HG03025 (cell line): ENCODE results near the gene SERPINI2.
A peak's percentile ranks its signal among the peaks of the same experiment; 100 is the strongest.

Experiments used
- ATAC-seq: cut with Tn5 transposase; IDR thresholded peaks from one replicate; pipeline ENCODE4 v1.9.1; 2021; ENCODE audit warnings: mild to moderate bottlenecking, moderate library complexity; ENCODE audit not compliant: unreplicated experiment, low FRiP score

SERPINI2 gene, protein sequence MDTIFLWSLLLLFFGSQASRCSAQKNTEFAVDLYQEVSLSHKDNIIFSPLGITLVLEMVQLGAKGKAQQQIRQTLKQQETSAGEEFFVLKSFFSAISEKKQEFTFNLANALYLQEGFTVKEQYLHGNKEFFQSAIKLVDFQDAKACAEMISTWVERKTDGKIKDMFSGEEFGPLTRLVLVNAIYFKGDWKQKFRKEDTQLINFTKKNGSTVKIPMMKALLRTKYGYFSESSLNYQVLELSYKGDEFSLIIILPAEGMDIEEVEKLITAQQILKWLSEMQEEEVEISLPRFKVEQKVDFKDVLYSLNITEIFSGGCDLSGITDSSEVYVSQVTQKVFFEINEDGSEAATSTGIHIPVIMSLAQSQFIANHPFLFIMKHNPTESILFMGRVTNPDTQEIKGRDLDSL

DNA sequence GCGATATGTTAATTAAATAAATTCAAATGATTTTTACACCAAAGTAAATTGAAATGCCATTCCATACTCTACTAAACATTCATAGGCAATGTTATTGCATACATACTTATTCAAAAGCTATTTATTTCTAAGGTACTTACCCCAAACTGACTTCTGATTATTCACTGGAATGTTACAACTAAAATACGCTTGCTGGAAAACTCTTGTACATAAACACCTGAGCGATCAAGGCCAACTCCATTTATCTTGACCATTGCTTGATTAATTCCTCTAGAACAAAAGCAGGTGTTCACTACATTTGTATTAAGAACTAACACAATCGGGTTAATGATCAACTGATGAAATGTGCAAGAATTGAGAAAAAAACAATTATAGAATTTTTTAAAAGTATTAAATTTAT, at the start of gene SERPINI2:
Gene SERPINI2 (minus strand): TSS at position 180 of the 400 bp plus-strand sequence. CDS start 2,208 bp downstream, outside the sequence.
- no peak for ATAC-seq

DNA sequence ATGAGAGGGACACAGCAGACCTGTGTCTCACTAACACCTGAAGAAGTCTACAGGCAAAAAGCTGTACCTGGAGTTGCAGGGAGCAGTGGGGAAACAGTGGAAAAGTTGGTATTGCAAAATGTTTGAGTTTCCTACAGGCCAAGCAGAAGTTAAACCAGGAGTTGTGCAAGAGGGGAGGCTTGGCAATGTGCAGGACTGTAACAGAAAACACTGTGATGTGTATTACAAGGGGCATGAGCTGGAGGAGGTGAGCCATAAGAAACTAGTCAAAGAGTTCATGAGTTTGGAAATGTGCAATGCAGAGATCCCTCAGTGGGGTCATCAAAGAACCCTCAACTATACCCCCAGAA, 47.1 kb upstream of the SERPINI2 start:
- no peak for ATAC-seq

DNA sequence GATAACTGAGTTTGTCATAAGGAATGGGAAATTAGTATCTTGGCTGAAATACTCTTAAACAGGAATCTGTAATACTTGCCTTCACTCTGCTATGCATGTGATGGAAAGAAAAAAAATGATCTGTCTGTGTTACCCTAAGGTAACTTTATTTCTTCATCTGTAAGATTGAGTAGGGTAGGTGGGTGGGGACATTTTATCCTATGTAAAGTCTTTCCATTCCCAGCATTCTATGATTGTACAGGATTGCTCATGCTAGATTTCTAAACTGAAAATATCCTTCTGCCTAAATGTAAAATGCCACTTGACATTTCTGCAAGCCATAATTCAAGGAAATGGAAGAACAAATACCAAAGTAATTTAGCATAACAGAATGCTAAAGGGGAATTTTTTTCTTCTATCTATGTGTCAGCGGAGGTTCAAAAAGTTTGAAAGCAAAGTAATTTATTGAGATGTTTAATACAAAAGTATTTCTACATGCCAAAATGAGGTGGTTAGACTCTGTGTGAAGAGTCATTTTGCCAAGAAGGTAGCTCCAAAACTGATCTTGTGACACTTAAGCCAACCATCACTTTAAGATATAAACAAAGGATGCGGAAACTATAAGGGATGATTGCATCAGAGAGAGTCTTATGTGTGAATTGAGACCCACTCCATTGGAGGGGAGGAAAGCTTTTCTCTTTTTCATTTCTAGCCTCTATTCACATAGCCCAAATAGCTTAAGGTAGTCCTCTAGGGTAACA, 46.6 kb upstream of the SERPINI2 start:
- ATAC-seq, result no peak

DNA sequence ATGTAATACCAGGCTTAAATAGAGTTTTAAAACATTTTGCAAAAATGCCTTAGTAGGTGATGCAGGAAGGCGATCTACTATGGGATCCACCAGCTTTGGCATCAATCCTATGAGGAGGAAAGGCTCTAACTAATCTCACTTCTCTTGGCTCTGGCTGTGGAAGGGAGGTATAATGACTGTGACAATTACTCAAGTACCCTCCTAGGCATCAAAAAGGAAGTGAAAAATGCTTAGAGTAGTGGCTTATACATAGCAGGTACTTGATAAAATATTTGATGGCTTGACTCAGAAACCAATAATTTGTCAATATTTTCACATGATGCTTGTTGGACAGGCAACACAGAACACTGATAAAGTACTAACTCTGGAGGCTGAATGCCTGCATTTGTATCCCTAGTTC, 34.1 kb upstream of the SERPINI2 start:
- ATAC-seq, result peak; percentile 55

DNA sequence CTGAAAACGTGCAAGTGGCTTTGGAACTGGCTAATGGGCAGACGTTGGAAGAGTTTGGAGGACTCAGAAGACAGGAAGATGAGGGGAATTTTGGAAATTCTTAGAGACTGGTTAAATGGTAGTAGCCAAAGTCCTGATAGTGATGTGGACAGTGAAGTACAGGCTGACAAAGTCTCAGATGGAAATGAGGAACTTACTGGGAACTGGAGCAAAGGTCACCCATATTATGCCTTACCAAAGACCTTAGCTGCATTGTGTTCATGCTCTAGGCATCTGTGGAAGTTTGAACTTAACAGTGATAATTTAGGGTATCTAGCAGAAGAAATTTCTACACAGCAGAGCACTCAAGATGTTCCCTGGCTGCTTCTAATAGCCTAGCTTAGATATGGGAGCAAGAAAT, 28.6 kb upstream of the SERPINI2 start:
- ATAC-seq, result no peak

DNA sequence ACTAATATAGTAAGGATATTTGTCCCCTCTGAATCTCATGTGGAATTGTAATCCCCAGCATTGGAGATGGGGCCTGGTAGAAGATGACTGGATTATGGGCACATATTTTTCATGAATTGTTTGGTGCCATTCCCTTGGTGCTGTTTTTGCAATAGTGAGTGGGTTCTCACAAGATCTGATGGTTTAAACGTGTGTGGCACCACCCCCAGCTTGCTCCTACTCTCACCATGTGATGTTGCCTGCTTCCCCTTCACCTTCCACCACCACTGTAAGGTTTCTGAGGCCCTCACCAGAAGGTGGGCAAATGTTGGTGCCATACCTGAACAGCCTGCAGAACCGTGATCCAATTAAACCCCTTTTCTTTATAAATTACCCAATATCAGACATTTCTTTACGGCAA, 28.1 kb upstream of the SERPINI2 start:
- no peak for ATAC-seq

DNA sequence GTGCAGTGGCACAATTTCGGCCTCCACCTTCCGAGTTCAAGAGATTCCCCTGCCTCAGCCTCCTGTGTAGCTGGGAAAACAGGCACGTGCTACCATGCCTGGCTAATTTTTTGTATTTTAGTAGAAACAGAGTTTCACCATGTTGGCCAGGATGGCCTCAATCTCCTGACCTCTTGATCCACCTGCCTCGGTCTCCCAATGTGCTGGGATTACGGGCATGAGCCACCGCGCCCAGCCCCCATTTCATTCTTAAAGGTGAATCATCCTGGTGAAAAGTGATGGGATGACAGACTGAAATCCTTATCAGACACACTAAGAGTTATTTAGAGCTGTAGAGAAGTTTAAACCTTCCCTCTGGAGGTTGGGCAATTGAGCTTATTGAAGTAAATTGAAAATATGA, 24.1 kb upstream of the SERPINI2 start:
- ATAC-seq, result no peak

DNA sequence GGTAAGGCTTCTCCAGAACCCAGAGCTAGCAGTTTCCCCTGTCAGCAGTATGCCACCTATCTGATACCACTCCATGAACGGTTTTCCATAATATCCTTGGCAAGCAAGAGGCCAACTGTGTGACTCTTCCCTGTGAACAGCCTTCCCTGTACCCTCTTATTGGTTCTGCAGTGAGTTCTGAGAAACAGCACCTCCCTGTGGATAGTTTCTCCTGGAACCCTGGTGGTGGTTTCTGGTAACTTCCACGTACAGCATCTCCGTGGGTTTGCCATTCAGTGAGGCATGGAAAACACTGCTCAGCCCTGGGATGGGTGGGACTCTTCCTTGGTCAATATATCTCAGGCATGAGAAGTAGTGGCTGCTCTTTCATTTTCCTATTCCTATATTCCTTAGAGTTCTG, 19.4 kb upstream of the SERPINI2 start:
- ATAC-seq, result no peak

DNA sequence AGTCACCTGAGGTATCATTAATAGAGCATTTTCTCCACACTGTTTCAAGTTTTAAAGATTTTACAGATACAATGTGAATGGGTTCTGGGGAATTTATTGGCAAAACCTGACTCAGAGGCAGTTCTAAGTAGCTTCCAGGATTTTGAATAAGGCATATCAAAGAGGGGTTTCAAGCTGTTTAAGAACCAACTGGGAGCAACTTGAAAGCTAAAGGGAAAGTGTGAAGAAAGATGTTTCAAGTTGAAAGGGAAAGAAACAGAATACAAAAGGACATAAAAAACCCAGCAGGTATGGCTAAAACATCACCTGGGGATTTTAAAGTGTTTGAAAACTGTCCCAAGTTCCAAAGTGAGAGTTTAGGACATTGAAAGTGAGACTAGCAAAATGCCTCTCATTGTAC, 17.8 kb upstream of the SERPINI2 start:
- ATAC-seq, result no peak

DNA sequence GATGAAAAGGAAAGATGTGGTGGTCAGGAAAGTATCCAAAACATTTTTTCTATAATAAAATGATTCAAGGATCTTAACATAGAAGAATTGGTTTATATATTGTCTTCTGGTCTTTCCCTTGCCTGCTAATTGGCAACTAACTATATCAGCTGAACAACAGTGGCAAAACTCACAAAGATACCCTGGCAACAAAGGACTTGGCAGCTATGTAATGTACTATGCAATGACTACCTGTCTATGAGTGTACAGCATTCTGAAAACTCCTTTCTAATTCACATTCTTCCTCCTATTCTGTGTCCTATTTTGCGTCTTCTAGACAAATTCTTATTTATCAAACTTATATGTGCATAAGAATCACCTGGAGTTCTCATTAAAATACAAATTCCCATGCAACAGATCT, 15.7 kb upstream of the SERPINI2 start:
- ATAC-seq, result no peak

DNA sequence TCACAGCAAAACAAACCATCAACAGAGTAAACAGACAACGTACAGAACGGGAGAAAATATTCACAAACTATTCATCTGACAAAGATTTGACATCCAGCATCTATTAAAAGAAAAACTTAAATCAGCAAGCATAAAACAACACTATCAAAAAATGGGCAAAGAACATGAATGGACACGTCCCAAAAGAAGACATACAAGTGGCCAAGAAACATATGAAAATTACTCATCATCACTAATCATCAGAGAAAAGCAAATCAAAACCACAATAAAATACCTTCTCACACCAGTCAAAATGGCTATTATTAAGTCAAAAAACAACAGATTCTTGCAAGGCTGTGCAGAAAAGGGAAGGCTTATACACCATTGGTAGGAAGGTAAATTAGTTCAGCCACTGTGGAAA, 13.7 kb upstream of the SERPINI2 start:
- no peak for ATAC-seq

DNA sequence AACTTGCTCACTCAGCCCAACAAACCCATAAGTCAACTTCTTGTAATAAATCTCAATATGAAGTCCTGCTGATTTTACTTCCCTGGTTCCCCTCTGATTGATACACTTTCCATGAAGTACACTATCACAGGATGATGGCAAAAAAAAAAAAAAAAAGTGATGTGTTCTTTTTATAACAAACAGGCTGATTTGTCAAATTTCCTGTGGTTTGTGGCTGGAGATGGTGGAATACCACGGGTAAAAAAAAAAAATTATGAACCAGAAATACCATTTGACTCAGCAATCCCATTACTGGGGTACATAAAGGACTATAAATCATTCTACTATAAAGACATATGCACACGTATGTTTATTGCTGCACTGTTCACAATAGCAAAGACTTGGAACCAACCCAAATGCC, 10.7 kb upstream of the SERPINI2 start:
- ATAC-seq, result no peak

DNA sequence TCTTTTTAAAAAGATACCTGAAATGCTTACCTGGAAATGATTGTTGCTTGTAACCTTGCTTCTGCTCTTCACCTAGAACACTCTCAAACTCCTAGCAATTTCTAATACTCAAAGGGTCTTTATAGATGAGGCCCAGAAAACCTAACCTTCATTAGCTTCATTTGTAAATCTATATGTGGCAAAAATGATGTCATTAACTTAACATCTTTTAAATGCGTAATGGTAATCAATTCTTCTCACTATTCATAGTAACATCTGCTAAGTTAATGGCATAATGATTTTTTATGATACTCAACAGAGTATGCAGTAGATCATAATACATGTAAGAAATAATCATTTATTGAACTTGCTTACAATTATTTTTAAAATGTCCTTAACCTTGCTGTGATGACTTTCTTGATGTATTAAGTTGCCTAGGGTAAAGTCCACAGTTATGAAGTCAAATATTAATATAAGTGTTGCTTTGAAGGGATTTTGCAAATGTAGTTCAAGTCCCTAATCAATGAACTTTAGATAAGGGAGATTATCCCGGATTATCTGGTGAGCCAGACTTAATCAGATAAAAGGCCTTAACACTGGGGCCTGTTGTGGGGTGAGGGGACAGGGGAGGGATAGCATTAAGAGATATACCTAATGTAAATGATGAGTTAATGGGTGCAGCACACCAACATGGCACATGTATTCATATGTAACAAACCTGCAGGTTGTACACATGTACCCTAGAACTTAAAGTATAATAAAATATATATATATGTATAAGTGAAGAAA, 10.1 kb upstream of the SERPINI2 start:
- ATAC-seq, result no peak

DNA sequence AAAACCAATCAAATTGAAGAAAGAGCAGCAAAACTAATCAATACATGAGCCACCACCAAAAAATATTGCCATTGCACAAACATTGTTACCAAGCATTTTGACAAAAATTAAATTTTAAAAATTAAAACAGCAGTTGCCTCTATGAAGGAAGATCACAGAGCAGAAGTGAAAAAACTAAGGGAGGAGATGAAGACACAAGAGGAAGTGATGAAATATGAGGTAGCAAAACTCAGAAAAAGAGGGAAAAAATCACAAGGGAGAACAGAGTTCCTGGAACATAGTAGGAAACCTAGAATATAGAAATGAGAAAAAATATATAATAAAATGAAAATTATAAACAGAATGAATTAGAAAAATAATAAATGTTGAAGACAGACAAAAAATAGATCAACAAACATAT, 7.3 kb upstream of the SERPINI2 start:
- no peak for ATAC-seq

DNA sequence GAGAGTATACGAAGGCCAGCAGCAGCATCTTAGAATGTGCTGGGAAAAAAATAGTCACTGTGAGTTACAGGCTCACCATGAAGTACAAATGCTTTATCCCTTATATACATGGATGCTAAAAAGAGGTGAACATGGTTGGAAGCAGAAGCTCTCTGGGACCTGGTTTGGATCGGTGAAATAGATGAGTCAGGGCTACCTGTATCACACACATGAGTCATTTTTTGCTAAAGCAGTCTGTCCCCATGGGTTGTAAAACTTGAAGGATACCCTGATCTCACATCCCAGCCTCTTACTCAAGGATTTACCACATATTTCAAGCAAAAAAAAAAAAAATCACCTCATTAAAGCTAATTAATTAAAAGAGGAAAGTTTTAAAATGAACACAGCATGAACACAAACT, 6.9 kb upstream of the SERPINI2 start:
- ATAC-seq, result no peak

DNA sequence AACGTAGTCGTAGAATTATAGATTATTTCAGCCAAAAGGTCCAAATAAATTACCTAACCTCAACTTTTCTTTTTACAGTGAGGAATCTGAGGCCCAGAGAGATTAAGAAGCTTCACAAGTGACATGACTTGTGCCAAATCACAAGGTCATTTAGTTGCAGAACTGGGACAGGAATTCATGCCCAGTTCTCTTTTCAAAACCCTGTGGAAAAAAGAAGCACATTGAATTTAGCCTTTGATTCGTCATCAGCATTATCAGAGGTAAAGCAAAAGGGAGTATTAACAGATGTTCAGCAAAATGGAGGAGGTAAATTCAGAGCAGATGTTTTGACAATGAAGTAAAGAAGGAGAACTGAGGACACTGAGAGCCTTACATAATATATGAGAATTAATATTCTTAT, 4.5 kb downstream of the SERPINI2 start:
- no peak for ATAC-seq

DNA sequence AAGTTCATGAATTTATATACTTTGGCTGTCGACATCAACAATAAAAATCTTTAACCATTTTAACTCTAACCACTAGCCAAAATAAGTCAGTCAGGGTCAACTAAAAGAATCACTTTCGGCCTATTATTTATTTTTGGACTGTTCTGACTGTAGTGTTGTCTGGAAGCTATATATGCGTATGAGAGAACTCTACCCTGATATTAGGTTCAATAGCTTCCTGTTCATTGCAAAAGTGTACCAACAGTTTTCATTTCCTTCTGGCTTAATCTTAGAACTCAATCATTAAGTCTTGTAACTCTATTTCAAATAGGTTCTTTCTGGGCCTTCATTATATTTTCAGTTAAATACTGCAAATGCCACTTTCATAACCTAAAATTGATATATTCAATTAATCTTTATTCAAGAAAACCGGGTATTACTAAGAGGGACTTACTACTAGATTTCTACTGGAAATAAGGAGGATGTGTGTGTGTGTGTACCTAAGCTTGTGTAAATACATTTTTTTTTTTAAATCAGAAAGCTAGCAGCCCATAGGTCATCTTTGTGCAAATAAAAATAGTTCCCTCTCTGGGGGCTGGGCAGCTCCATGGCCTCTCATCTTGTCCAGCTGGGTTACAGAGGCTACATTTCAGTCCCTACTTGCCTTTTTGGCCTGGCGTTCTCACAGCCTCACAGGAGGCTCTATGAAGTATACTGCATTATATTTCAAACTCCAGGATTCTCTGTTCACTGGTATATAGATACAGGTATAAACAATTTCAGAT, 5.8 kb downstream of the SERPINI2 start:
- ATAC-seq, result no peak

DNA sequence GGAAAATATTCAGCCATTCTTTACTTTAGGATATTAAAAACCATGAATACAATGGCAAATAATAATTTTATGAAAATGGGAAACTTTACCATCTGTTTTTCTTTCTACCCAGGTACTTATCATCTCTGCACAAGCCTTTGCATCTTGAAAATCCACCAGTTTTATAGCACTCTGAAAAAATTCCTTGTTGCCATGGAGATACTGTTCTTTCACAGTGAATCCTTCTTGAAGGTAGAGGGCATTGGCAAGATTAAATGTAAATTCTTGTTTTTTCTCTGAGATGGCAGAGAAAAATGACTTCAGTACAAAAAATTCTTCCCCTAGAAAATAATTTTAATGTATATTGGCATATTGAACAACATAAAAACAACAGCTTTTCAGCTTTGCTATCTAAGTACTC, 6.9 kb downstream of the SERPINI2 start:
- ATAC-seq, result no peak

DNA sequence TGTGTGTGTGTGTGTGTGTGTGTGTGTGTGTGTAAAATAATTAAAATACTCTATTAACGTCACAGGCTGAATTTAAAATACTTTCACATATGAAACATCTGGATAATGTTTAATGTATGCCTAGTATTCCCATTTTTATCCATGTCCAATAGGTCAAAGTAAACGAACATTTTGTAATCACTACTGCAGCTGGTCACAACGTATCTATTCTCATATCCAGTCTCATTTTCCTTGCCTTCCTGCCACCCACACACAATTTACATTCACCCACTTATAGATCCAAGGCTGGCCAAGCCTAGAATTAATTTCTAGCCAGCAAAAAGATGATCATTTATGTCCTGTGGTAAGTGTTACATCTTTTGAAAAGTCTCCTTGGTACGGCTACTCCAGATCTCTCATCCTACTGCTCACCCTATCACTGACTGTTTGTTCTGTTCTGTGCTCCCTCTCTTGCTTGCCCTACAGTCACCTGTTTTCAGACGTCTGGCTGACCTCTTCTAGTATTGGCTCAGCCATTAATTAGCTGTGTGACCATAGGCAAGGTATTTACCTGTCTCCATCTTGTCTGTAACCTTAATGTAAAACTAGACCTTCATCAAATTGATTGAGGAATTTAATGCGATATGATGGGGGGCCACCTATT, 17.6 kb downstream of the SERPINI2 start:
- ATAC-seq, result no peak

DNA sequence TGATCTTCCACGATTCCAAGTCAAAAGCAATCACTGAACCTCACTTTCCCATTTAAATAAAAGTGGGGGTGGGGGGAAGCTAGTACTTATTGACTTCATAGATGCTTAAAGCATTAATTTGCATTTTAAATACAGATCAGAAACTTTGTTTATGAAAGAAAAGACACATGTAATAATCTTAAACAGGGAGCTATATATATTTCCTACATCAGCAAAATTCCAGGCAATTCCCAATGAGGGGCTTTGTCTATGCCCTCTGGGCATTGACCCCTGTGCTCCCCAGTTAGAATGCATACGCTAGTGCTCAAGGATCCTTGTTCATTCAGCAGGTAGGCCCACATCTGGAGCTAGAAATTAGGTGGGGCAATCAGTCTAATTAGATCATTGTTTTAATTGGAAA, 20.0 kb downstream of the SERPINI2 start:
- no peak for ATAC-seq
